GM19397 (cell line): ENCODE measurements around the gene HTR7.
"Not testable (repeated sequence)": the region's sequence is repeated elsewhere in the genome, so short reads cannot be mapped to it uniquely, and the experiment has no call there.

ENCODE experiments used
- ATAC-seq: cut with Tn5 transposase; IDR thresholded peaks from one replicate; pipeline ENCODE4 v1.9.1; 2021; ENCODE audit warnings: mild to moderate bottlenecking, moderate library complexity; ENCODE audit not compliant: unreplicated experiment

The HTR7 gene

GRCh38 chr10:90858461-90858968, 676 bp upstream of the HTR7 start:
- no peak for ATAC-seq

GRCh38 chr10:90856964-90857634, 740 bp downstream of the HTR7 start:
- ATAC-seq = peak; percentile 8

GRCh38 chr10:90856261-90856660, 1.6 kb downstream of the HTR7 start:
- no peak for ATAC-seq

GRCh38 chr10:90855126-90855525, 2.7 kb downstream of the HTR7 start:
- no peak for ATAC-seq

DNA sequence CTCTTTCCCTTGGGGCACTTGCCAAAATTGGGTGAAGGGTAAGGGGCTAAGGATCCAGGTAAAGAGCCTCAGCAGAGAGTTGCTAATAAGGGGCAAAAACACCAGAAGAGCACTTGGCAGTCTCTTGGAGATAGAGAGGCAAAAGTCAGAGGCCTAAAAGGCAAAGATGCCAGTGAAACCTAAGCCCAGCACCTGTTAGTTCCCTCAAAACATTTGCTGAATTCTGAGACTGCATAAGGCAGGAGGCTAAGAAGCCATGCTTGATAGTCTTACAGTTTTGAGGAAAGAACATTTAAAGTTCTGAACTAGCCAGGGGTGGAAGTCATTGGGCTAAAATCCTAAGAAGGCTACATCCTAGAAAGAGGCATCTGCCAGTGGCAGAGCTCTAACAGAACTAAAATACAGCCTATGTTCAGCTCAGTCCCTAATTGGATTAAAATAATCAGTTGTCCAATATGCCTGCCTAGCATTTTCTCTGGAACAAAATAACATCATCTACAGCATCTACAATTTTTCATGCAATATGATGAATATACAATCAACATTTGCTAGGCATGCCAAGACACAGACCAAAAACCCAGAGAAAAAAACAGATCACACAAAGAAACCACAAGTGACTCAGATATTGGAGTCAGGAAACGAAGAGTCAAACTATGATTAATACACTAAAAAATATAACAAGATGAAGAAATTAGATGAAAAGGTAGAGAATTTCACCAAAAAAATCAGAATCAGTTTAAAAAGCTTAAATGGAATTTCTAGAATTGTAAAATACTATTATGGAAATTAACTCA, 7.7 kb downstream of the HTR7 start:
- no peak for ATAC-seq

DNA sequence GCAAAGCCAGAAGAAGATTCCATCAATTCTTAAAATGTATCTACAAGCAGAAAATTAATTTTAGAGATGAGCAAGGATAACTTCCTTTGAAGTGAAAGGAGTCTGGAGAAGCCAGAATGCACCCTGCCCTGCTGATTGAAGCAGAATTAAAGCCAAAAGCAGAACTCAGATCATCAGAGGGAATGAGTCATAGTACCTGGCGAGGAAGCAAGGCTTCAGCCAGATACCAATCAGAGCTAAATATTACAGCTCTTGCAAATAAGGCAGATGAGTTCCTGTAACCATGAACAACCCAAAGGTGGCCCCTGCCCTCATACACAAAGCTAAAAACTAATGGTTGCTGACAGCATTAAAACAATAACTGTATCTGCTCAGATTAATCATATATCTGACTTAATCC, 10.4 kb downstream of the HTR7 start:
- no peak for ATAC-seq

DNA sequence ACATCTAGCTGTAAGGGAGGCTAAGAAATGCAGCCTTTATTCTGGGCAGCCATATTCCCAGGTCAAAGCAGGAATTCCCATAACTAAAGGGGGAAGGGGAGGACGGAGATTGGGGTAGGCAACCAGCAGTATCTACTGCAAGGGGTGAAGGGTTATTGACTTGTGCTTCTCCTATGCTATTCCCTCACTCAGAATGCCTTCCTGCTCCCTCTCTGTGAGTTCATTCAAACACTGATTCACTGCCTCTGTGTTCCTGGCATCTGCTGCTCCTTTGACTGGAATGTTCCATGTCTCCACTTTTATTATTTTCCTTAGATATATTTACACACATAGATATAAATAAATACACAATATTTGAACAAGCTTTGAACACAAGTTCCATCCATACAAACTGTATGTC, 11.1 kb downstream of the HTR7 start:
- no peak for ATAC-seq

DNA sequence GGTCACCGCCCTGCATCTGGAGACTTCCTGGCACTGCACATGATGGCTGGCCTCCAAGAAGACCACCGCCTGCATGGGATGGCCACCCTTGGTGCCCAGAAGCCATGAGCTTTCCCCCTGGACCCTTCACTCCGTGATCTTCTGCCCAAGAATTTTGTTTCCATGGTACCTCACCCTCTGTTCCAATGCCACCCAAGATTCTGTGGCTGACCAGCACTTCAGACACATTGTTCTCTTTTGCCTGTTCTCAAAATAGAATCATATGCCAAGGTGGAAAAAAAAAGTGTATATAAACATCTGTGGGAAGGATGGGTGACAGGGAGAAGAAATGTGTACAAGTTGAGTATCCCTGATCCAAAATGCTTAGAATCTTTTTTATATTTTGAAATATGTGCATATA, 12.1 kb downstream of the HTR7 start:
- ATAC-seq = no peak

- ATAC-seq = no peak
These were observed 15.1 kb downstream of the HTR7 start for GRCh38 chr10:90842725-90843124.

DNA sequence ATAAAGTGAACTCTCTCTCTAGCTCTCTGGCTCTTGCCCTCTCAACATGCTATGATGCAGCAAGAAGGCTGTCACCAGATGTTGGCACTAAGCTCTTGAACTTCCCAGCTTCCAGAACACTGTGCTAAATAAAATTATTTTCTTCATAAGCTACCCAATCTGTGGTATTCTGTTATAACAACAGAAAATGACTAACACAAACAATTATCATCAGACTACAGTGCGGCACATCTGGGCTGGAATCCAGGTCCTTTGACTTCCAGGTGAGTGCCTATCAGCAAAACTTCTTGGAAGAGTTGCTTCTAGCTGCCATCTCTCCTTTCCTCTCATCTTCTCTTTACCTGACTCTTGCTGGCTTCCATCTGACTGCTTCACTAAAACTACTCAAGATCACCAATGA, 20.4 kb downstream of the HTR7 start:
- no peak for ATAC-seq

- no peak for ATAC-seq
These were observed 23.5 kb downstream of the HTR7 start for GRCh38 chr10:90834326-90834725.

- no peak for ATAC-seq
These were observed 25.7 kb downstream of the HTR7 start for GRCh38 chr10:90832111-90832510.

- no peak for ATAC-seq
These were observed 35.3 kb downstream of the HTR7 start for GRCh38 chr10:90822508-90822907.

DNA sequence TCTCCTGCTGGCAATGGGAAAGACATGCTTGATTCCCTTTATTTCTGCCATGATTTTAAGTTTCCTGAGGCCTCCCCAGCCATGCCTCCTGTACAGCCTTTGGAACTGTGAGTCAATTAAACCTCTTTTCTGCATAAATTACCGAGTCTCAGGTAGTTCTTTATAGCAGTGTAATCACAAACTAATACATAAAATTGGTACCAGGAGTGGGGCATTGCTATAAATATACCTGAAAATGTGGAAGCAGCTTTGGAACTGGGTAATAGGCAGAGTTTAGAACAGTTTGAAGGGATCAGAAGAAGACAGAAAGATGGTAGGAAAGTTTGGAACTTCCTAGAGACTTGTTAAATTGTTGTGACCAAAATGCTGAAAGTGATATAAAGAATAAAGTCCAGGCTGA, 36.0 kb downstream of the HTR7 start:
- ATAC-seq = not testable (repeated sequence)

DNA sequence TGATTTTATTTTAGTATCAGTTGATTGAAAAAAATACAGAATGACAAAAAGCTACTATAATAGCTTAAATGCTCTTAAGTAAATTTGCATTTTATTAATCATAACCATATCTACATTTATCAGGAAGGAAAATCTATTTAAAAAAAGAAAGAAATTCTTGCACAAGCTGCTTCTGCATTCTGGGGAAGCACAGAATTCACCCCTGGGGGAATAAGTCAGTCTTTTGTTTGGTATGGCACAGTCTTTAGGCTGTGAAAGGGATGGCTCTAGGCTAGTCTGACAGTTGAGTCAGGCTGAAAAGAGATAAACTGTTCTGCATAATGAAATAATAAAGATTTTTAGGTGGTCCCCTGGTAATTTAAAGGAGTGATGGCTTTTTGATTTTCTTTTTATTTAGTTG, 37.9 kb downstream of the HTR7 start:
- no peak for ATAC-seq

DNA sequence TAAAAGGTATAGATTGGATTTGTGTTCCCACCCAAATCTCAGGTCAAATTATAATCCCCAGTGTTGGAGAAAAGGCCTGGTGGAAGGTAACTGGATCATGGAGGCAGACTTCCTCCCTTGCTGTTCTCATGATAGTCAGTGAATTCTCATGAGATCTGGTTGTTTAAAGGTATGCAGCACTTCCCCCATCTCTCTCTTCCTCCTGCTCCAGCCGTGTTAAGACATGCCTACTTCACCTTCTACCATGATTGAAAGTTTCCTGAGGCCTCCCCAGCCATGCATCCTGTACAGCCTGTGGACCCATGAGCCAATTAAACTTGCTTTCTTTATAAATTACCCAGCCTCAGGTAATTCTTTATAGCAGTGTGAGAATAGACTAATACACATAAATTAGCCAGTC, 39.1 kb downstream of the HTR7 start:
- no peak for ATAC-seq

- ATAC-seq = no peak
These were observed 40.5 kb downstream of the HTR7 start for GRCh38 chr10:90817128-90817889.

GRCh38 chr10:90816466-90816865, 41.4 kb downstream of the HTR7 start:
- no peak for ATAC-seq

- ATAC-seq = no peak
These were observed 44.1 kb downstream of the HTR7 start for GRCh38 chr10:90813594-90814365.

DNA sequence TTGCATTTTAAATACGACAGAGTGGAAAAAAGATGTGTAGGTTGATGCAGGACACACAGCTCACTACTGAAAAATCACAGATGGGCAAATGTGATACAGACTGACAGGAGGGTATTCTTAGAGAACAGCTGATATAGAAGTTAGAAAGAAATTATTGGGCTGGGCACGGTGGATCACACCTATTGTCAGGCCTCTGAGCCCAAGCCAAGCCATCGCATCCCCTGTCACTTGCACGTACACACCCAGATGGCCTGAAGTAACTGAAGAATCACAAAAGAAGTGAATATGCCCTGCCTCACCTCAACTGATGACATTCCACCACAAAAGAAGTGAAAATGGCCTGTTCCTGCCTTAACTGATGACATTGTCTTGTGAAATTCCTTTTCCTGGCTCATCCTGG, 50.7 kb downstream of the HTR7 start:
- not testable (repeated sequence) for ATAC-seq

DNA sequence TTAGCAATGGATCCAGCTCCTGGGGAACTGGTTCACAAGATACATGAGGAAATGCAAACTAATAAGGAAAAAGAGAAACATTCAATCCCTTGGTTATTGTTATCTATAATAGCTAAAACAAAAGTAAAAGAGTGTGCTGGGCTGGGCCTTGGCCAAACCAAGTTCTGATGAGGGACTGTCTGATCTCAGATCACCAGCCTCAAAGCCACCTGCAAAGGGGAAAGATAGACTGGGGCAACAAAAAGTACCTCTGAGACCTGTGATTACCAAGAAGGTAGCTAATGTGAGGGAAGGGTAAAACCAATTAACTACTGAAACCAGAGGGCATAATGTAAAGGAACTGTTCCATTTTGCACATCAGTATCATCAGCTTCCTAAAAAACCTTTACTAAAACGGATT, 51.2 kb downstream of the HTR7 start:
- no peak for ATAC-seq
